Left hindlimb (tissue), 1 donor: Measurements from ENCODE around the gene TIMM29.
"Not testable (repeated sequence)": the region's sequence is repeated elsewhere in the genome, so short reads cannot be mapped to it uniquely, and the experiment has no call there.

ENCODE experiments used
- DNase-seq: peaks from one replicate; pipeline ENCODE4 v3.0.0-alpha.2; 2018

Gene TIMM29

DNA sequence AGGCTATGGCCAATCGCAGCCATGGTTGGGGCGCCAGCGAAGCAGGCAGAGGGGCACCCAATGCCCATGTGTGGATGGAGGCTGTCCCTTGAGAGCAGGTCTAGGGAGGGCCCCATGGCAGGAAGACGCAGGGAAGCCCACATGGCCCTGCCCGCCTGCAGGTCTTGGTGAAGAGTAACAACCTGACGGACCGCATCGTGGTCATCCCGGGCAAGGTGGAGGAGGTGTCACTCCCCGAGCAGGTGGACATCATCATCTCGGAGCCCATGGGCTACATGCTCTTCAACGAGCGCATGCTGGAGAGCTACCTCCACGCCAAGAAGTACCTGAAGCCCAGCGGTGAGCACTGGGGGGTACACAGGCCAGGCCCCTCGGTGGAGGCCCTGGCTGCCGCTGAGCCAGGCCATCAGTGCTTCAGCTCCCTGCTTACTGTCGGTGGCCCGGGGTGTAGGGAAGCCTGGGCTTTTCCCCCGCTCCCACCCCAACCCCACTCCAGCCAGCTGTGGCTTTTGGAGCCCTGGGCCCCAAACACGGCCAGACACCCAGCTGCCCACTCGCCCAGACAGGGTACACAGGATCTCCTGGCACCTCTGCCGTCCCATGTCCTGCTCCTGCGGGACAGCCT, 14.8 kb upstream of the TIMM29 start:
- no peak for DNase-seq

DNA sequence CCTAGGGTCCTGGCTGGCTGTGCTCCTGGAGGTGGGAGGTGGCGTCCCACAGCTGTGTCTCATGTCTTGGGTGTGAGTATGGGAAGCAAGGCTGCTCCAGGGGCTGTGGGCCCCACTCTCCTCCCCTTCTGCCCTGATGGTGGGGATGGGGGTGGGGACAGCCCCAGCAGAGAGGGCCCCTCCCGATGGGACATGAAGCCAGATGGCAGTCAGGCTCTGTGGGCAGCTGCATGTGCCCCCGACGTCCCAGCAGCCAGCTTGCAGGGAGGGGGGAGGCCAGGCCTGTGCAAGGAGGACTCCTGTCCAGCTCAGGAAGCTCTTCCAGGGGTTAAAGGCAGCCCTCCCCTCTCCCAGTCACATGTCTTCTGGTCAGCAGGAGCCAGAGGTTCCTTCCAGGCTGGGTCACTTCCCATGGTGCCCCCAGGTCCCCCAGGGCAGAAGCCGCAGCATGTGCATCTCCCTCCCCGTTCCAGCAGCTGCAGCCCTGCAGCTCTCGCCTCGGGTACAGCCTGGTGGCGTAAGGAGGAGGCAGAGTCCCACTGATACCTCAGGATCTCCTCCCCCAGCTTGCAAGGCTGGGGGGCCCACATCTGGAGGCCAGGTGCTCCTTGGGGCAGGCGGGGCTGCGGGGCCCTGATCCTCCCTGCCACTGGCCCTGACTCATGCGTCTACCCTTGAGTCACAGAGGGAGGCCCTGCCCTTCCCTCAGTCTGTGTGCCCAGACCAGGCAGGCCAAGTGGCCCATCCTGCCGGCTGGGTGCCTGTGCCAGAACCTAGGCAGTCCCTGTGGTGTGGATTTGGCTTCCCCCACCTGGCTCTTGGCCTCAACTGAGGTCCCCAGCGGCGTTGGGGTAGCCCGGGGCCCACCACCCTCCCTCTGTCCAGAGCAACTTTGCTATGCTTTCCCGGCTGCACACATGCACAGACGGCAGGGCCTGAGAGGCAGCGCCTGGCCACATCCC, 13.2 kb upstream of the TIMM29 start:
- DNase-seq = peak; percentile 73

DNA sequence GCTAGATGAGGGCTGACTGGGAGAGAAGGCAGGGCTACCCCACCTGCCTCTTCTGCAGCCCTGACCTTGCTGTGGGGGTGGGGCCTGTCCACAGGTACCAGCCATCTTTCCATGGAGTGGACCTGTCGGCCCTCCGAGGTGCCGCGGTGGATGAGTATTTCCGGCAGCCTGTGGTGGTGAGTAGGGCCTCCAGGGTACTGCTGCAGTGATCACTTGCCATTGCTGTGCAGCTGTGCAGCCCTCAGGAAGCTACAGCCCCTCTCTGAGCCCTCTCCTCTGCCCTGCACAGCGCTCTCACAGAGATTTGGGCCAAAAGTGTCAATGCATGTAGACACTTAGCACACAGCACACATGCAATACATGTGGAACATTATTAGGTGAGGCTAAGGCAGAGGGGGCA, 12.0 kb upstream of the TIMM29 start:
- DNase-seq = no peak

DNA sequence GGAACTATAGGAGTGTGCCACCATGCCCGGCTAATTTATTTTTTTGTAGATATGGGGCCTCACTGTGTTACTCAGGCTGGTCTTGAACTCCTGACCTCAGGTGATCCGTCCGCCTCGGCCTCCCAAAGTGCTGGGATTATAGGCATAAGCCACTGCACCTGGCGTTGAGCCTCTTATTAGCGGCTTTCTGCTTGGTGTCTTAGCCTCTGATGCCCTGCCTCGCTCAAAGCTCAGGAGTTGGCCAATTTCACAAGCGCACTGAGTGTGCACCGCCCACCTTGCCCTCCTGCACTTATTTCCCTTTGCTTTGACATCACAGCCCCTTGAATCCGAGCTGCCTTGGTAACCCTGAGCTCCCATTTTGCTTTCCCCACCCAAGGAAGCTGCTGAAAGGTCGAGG, 10.3 kb upstream of the TIMM29 start:
- DNase-seq = no peak

DNA sequence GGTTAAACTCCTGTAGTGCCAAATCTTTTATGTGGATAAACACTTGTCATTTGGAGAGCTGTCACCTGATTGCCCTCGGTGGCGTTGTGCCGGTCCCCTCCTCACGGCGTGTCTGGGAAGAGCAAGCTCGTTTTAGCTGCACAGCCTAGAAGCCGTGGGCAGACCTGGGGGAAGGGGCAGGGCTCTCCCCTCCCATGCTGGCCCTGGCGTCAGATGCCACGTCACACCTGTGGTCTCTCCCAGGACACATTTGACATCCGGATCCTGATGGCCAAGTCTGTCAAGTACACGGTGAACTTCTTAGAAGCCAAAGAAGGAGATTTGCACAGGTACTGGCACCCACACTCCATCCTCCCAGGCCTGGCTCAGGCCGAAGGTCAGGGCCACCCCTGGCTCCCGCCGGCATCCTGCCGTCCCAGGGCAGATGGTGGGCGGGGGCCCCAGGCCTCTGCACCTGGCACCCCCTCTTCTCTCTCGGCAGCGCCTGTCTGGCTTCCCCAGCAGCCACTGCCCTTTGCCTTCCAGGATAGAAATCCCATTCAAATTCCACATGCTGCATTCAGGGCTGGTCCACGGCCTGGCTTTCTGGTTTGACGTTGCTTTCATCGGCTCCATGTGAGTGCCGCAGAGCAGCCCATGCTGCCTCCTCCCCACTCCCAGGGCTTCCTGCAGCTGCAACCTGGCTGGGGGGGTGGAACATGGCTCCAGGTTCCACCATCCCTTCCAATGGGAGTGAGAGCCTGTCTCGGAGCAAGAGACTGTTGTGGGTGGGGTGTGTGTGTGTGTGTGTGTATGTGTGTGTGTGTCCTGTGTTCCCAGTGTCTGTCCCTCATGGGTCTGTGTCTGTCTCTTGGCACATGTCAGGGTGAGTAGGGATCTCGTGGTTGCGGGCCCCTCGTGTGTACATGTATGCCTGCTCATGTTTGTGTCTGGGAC, 9.0 kb upstream of the TIMM29 start:
- no peak for DNase-seq

DNA sequence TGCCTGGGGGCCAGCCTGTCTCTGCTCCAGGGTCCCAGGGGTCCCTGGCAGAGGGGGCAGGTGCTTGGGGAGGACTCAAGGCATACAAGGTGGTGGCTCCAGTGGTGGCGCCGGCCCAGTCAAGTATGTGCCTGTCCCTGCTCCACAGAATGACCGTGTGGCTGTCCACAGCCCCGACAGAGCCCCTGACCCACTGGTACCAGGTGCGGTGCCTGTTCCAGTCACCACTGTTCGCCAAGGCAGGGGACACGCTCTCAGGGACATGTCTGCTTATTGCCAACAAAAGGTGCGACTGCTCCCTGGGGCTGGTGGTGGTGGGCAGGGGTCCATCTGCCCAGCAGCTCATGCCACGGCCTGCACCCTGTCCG, 8.3 kb upstream of the TIMM29 start:
- no peak for DNase-seq

DNA sequence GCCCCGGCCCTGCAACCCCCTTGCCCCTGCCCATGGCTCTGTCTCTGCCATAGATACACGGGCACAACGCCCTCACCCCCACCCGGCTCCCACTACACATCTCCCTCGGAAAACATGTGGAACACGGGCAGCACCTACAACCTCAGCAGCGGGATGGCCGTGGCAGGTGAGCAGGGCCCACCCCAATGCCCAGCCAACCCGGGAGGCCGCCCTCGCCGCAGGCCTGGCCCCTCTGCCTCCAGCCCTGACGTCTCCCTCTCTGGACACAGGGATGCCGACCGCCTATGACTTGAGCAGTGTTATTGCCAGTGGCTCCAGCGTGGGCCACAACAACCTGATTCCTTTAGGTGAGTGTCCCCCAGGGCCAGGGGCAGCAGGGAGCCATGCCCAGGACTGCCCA, 7.8 kb upstream of the TIMM29 start:
- no peak for DNase-seq

DNA sequence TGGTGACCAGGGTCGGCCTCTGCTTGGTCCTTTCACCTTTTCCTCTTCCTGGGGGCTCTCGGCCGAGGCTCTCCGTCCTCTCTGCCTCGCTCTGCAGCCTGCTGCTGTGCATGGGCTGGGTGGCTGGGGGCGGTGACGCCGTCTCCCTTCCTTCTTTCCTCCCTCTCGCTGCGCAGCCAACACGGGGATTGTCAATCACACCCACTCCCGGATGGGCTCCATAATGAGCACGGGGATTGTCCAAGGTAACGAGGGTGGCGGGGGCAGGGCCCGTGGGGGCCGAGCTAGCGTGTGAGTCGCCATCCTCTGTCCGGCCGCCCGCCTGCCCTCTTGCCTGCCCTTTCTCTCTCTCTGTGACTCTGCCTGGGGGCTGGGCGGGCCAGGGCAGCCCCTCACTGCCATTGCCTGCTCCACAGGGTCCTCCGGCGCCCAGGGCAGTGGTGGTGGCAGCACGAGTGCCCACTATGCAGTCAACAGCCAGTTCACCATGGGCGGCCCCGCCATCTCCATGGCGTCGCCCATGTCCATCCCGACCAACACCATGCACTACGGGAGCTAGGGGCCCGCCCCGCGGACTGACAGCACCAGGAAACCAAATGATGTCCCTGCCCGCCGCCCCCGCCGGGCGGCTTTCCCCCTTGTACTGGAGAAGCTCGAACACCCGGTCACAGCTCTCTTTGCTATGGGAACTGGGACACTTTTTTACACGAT, 7.3 kb upstream of the TIMM29 start:
- DNase-seq = no peak

DNA sequence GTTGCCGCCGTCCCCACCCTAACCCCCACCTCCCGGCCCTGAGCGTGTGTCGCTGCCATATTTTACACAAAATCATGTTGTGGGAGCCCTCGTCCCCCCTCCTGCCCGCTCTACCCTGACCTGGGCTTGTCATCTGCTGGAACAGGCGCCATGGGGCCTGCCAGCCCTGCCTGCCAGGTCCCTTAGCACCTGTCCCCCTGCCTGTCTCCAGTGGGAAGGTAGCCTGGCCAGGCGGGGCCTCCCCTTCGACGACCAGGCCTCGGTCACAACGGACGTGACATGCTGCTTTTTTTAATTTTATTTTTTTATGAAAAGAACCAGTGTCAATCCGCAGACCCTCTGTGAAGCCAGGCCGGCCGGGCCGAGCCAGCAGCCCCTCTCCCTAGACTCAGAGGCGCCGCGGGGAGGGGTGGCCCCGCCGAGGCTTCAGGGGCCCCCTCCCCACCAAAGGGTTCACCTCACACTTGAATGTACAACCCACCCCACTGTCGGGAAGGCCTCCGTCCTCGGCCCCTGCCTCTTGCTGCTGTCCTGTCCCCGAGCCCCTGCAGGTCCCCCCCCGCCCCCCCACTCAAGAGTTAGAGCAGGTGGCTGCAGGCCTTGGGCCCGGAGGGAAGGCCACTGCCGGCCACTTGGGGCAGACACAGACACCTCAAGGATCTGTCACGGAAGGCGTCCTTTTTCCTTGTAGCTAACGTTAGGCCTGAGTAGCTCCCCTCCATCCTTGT, 6.5 kb upstream of the TIMM29 start:
- no peak for DNase-seq

DNA sequence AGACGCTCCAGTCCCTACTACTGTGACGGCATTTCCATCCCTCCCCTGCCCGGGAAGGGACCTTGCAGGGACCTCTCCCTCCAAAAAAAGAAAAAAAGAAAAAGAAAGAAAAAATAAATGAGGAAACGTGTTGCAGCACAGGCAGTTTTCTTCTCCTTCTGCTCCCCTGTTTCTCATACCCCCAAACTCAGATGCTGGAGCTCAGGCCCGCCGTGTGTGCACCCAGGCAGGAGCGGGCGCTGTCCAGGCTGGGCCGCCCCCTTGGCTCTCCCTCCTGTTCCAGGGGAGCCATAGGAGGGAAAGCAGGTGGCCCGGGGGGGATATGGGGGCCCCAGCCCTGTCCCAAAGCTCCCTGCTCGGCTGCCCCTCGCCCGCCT, 6.0 kb upstream of the TIMM29 start:
- no peak for DNase-seq

DNA sequence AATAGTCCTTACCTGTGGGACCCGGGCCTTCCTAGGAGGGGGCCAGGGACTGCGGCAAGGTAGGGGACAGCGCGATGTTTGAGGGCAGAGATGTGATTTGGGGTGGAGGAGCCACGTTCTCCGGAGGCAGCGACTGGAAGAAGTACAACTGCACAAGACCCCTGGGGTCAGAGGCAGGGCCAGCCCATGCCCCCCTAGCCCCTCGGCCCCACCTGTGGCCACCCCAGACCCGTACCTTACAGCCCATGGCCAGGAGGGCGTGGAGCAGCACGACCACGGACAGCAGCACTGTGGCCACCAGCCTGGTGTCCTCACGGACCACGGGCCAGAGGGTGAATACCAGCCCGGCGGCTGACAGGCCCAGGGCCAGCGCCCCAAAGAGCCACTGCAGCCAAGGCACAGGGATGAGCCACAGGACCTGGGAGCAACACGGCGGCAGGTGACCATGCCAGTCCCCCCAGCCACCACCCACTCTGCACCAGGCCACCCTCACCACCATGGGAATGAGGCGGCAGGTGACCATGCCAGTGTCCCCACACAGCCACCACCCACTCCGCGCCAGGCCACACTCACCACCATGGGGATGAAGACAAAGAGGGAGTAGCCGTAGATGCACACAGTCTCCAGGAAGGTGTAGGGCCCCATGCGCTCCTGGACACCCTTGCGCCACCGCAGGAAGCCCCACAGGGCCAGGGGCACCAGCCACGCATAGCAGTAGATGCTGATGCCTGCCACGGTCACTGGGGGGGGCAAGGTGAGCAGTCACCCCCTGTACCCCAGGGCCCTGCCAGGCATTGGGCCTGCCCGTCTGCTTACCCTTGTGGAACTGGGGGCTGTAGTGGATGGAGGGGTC, 5.1 kb upstream of the TIMM29 start:
- DNase-seq = no peak

DNA sequence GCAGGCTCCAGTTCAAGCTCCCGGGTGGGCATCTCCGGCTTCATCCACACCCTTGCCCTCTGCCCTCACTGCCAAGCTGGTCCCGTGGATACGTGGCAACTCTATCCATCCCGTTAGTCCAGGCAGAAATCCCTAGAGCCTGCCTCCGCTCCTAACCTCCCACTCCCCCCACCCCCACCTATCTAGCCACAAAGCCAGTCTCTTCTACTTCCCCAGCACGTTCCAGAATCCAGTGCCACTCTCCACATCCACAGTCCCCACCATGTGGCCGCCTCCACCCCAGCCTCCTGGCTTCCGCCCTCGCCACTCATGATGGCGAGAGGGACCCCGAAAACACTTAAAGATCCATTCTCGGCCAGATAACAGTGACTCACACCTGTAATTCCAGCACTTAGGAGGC, 4.0 kb upstream of the TIMM29 start:
- DNase-seq = no peak

DNA sequence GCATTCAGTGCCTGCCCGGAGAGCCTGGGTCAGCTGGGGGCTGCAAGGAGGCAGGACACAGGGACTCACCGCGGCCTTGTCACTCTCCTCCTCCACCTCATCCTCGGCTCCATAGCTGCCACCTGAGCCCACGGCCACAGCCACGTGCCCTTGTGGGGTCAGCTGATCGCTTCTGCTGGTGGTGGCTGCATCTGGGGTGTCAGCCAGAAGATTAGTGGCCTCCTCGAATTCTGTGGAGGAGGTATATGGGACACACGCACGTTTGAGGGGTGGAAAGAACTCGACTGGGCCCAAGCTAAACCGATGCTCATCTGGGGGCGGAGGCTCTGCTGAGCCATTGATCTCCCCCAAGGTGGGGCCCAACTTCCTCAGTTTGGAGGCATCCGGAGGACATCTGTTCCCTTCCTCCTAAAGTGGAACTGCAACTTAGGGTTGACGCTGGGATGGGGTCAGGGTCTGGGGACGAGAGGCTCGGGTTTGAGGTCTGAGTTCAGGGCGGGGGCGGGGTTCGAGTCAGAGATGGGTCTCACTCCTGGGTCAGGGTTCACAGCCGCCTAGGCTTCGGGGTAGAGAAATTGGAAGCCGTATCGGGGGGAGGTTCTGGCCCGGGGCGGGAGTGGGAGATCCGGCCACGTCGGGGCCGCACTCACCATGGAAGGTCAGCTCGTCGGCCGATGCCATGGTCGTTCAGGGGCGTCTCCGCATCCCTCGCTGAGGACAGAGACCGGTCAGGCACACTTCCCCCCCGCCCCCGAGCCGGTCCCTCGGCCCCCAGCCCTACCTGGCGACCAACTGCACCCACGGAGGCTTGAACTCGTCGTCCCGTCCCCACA, 665 bp upstream of the TIMM29 start:
- DNase-seq = peak; percentile 49

DNA sequence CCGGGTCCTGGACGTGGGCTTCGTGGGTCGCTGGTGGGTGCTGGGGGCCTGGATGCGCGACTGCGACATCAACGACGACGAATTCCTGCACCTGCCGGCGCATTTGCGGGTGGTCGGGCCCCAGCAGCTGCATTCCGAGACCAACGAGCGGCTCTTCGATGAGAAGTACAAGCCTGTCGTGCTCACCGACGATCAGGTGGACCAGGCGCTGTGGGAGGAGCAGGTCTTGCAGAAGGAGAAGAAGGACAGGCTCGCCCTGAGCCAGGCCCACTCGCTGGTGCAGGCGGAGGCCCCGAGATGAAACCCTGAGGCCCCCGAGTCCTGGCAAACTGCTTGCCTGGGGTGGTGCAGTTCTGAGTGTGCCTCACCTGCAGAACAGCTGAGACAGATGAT, 787 bp downstream of the TIMM29 start:
- DNase-seq = no peak

DNA sequence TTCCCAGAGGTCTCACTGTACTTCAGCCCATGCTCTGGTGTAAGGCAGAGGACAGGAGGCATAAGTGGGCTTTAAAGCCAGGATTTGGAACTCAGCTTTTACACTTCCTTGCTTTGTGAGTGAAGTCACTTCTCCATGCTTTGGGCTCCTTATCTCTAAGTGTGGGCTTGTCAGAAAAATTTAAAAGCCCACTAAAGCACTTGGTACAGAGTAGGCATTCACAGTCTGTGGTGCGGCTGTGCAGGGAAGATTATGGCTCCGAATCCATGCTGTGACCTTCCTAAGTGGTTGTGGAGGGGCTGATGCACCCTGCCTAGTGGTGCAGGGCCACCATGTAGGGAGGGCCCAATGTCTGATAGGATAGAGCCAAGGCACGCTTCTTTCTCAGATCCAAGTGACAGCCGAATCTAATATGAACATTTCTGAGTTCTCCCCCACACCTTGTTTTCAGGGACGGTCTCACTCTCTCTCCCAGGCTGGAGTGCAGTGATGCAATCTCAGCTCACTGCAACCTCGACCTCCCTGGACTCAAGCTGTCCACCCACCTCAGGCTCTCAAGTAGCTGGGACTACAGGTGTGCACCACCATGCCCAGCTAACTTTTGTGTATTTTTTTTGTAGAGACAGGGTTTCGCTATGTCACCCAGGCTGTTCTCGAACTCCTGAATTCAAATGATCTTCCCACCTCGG, 6.9 kb downstream of the TIMM29 start:
- no peak for DNase-seq

DNA sequence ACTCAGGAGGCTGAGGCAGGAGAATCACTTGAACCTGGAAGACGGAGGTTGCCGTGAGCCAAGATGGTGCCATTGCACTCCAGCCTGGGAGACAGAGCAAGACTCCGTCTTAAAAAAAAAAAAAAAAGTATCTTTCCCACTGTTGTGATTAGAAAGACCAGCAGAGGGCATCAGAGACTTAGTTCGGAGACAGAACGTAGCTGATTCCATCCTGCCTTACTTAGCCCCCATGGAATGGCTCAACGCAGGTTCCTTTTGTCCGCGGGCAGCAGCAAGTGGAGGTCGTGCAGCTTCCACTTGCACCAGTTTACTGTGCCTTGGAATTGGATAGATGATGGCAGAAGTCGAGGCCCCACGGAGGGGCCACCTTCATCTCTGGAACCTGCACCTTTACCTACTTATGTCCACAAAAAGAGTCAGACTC, 8.1 kb downstream of the TIMM29 start:
- DNase-seq = no peak

DNA sequence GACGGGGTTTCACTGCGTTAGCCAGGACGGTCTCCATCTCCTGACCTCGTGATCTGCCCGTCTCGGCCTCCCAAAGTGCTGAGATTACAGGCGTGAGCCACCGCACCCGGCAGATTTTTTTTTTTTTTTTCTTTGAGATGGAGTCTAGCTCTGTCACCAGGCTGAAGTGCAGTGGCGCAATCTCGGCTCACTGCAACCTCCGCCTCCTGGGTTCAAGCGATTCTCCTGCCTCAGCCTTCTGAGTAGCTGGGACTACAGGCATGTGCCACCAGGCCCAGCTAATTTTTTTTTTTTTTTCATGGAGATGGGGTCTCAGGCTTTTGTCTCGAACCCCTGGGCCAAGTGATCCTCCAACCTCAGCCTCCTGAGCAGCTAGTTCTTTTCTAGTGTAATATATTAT, 13.0 kb downstream of the TIMM29 start:
- not testable (repeated sequence) for DNase-seq

DNA sequence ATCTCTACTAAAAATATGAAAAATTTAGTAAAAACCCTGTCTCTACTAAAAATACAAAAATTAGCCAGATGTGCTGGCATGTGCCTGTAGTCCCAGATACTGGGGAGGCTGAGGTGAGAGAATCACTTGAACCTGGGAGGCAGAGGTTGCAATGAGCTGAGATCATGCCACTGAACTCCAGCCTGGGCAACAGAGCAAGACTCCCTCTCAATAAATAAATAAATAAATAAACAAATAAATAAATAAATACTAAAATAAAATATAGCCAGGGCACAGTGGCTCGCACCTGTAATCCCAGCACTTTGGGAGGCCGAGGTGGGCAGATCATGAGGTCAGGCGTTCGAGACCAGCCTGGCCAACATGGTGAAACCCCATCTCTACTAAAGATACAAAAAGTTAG, 14.8 kb downstream of the TIMM29 start:
- DNase-seq = not testable (repeated sequence)

DNA sequence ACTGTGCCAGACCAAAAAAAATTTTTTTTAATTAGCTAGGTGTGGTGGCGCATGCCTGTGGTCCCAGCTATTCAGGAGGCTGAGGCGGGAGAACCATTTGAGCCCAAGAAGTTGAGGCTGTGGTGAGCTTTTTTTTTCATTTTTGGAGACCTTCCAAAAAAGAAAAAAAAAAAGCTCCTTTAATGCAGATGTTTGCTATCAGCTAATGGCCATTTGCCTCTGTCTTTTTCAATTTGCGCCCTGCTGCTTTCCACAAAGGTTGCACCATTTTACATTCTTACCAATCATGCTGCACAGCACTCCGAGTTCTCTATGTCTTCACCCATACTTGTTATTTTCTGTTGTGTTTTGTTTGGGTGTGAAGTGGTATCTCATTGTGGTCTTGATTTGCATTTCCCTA, 16.7 kb downstream of the TIMM29 start:
- DNase-seq = no peak
